Measurements from ENCODE around the gene SEPTIN10.

DNA sequence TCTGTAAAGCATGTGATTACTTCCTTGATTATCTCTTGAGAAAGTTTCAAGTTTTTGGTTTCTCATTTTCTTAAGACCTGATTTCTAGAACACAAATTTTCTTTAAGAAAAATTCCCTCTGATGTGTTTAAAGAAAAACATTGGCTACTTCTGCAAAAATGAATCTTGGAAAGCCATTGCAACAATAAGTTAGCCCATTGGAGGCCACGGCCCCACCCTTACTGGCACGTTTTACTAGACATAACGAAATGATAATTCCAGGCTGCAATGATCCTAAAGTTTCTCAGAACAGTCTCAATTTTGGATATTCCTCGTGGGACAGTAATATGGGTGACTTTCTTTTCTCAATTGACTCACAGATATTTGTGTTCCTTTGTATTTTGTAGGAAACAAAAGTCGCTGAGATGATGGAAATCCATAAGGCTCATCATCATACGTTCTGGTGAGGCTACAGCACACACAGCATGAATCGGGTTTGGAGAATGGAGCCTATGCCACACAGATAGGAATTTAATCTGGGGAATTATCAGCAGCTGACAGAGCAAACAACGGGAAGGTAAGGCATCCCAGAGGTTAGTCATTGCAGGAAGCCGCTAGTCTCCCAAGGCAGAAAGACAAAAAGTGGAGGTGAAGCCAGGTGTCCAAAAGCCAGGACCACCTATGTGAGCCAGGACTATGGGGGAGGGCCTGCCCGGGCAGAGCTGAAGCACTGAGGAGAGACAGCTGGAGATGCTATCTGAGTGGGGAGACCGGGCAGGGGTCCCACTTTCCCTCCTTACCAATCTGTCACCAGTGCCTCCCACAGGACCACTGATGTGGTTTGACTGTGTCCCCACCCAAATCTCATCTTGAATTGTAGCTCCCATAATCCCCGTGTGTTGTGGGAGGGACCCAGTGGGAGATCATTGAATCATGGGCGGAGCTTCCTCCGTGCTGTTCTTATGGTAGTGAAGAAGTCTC, 36.2 kb upstream of the SEPTIN10 start:
- no peak for TF ChIP-seq POLR2A (IDR thresholded peaks at IDR 0.05)
- TF ChIP-seq, protein P1, sequence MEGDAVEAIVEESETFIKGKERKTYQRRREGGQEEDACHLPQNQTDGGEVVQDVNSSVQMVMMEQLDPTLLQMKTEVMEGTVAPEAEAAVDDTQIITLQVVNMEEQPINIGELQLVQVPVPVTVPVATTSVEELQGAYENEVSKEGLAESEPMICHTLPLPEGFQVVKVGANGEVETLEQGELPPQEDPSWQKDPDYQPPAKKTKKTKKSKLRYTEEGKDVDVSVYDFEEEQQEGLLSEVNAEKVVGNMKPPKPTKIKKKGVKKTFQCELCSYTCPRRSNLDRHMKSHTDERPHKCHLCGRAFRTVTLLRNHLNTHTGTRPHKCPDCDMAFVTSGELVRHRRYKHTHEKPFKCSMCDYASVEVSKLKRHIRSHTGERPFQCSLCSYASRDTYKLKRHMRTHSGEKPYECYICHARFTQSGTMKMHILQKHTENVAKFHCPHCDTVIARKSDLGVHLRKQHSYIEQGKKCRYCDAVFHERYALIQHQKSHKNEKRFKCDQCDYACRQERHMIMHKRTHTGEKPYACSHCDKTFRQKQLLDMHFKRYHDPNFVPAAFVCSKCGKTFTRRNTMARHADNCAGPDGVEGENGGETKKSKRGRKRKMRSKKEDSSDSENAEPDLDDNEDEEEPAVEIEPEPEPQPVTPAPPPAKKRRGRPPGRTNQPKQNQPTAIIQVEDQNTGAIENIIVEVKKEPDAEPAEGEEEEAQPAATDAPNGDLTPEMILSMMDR (IDR thresholded peaks at IDR 0.05) = no peak

Data from ovary (tissue), 3 donors.